ENCODE data around the gene IPO9. TPM values are rescaled to one million over a fixed set of nuclear protein-coding genes. Genes with fewer than 3 reads are reported as not detected.
A peak's percentile ranks its signal among the peaks of the same experiment; 100 is the strongest.

The IPO9 gene
- total RNA-seq, 1 experiment from 2014 or later, result 80.6 TPM

GRCh38 chr1:201883786-201884185 lies 54.8 kb downstream of the IPO9 start:
- H3K4me1 ChIP-seq (ENCODE audit: control insufficient read depth in 1 of 2, insufficient read depth in 2 of 2, low read length in 2 of 2), result peaks cover 43 to 64% of the 10 kb centered on the region in 2 experiments
- H3K79me2 ChIP-seq (ENCODE audit: insufficient read depth, low read length), result no peaks in the 10 kb centered on the region
- POLR2A ChIA-PET, result interaction anchor here (0.9 to 2.0 kb wide), 7 partner anchors 9 to 169 kb away, joined by 3 to 9 read pairs (median 3); partner anchors contain the start of gene ELF3
- ATAC-seq (peak; percentile 28), DNase-seq (ENCODE audit: low read depth, low spot score) (peak; percentile 41)
- no peaks in the 10 kb centered on the region for H3K27me3 ChIP-seq (ENCODE audit: insufficient read depth, low read length)
- H4K20me1 ChIP-seq (ENCODE audit: insufficient read depth), result no peaks in the 10 kb centered on the region
- peak overlapping the region; percentile 71 for H3K4me2 ChIP-seq (ENCODE audit: low read length)
- H3K27ac ChIP-seq (ENCODE audit: low read depth, low read length), result peak overlapping the region; percentile 64
- no peak overlapping the region for H2AFZ ChIP-seq (ENCODE audit: low read depth, low read length, poor library complexity, severe bottlenecking)
- no peak for TF ChIP-seq ZFX (IDR thresholded peaks at IDR 0.05)
- TF ChIP-seq POLR2AphosphoS5 (IDR thresholded peaks at IDR 0.05; ENCODE audit: low read depth, low read length), result peak; percentile 50; the same call in 1 of the 2 replicates
- peak; percentile 50 for TF ChIP-seq TCF7L2 (IDR thresholded peaks at IDR 0.05; ENCODE audit: borderline replicate concordance, extremely low read depth, insufficient read depth, insufficient read length)
- no peak for TF ChIP-seq JUND (IDR thresholded peaks at IDR 0.05)
- H3K9ac ChIP-seq (ENCODE audit: low read length), result peak overlapping the region; percentile 54
- RAD21 ChIA-PET (ENCODE audit: low non-redundant PET in 1 of 2, low total read pairs in 2 of 2, uncharacterized antibody in 2 of 2, unreplicated experiment in 2 of 2), result no interaction called here
- intact Hi-C loops (cut with micrococcal nuclease), result no loop called here
- CTCF ChIA-PET, result interaction anchor here (1.2 to 4.2 kb wide), 5 partner anchors 12 to 119 kb away, joined by 3 to 27 read pairs (median 5); partner anchors contain the start of gene IPO9
- H3K36me3 ChIP-seq (ENCODE audit: control insufficient read depth in 1 of 2, insufficient read depth in 2 of 2, low read length in 2 of 2), result no peaks in the 10 kb centered on the region
- no TSS peak for BruUV-seq (replicated peaks)
- no peaks in the 10 kb centered on the region for H3K9me3 ChIP-seq (ENCODE audit: control insufficient read depth in 1 of 2, insufficient read depth in 1 of 2, low read depth in 1 of 2, low read length in 2 of 2)
- H3K4me3 ChIP-seq (replicated peaks in 1 of 2; ENCODE audit: low read depth in 1 of 2, low read length in 2 of 2), result peak overlapping the region in 1 of 2 experiments; percentile 23; a peak in 3 of 4 replicates
- no peaks in the 10 kb centered on the region for H3K9me2 ChIP-seq (ENCODE audit: insufficient read depth)

GRCh38 chr1:201884425-201884824 lies 55.5 kb downstream of the IPO9 start:
- RAD21 ChIA-PET (ENCODE audit: low non-redundant PET in 1 of 2, low total read pairs in 2 of 2, uncharacterized antibody in 2 of 2, unreplicated experiment in 2 of 2), result interaction anchor here in 1 of 2 experiments (0.6 kb wide), 1 partner anchor 12 kb away, joined by 3 read pairs; no protein-coding TSS in a partner anchor
- BruUV-seq (replicated peaks), result no TSS peak
- Histone ChIP-seq H3K79me2 (ENCODE audit: insufficient read depth, low read length) (no peaks in the 10 kb centered on the region), H3K27ac (ENCODE audit: low read depth, low read length) (peak overlapping the region; percentile 64), H3K4me2 (ENCODE audit: low read length) (peak overlapping the region; percentile 71), H4K20me1 (ENCODE audit: insufficient read depth) (no peaks in the 10 kb centered on the region), H3K9me2 (ENCODE audit: insufficient read depth) (no peaks in the 10 kb centered on the region), H2AFZ (ENCODE audit: low read depth, low read length, poor library complexity, severe bottlenecking) (no peak overlapping the region), H3K9me3 (ENCODE audit: control insufficient read depth in 1 of 2, insufficient read depth in 1 of 2, low read depth in 1 of 2, low read length in 2 of 2) (no peaks in the 10 kb centered on the region), H3K4me1 (ENCODE audit: control insufficient read depth in 1 of 2, insufficient read depth in 2 of 2, low read length in 2 of 2) (peaks cover 47 to 71% of the 10 kb centered on the region in 2 experiments), H3K4me3 (replicated peaks in 1 of 2; ENCODE audit: low read depth in 1 of 2, low read length in 2 of 2) (peak overlapping the region in 1 of 2 experiments; percentile 23; a peak in 1 of 4 replicates), H3K36me3 (ENCODE audit: control insufficient read depth in 1 of 2, insufficient read depth in 2 of 2, low read length in 2 of 2) (no peaks in the 10 kb centered on the region), H3K9ac (ENCODE audit: low read length) (peak overlapping the region; percentile 54), H3K27me3 (ENCODE audit: insufficient read depth, low read length) (no peaks in the 10 kb centered on the region)
- ATAC-seq (no peak), DNase-seq (ENCODE audit: low read depth, low spot score) (no peak)
- CTCF ChIA-PET, result interaction anchor here (1.2 to 4.2 kb wide), 3 partner anchors 11 to 118 kb away, joined by 4 to 27 read pairs (median 5); no protein-coding TSS in a partner anchor
- POLR2A ChIA-PET, result interaction anchor here (1.3 kb wide), 1 partner anchor 9 kb away, joined by 3 read pairs; no protein-coding TSS in a partner anchor
- intact Hi-C loops (cut with micrococcal nuclease), result no loop called here
- TF ChIP-seq EZH2 (IDR thresholded peaks at IDR 0.05), result no peak
- no peak for TF ChIP-seq SP1 (IDR thresholded peaks at IDR 0.05; ENCODE audit: low read depth)
- TF ChIP-seq, protein P1, sequence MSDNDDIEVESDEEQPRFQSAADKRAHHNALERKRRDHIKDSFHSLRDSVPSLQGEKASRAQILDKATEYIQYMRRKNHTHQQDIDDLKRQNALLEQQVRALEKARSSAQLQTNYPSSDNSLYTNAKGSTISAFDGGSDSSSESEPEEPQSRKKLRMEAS (IDR thresholded peaks at IDR 0.05), result no peak
- TF ChIP-seq ATF3 (IDR thresholded peaks at IDR 0.05), result no peak
- TF ChIP-seq CBX3 (IDR thresholded peaks at IDR 0.05; ENCODE audit: low read depth), result no peak
- TF ChIP-seq RAD21 (IDR thresholded peaks at IDR 0.05; ENCODE audit: low read depth), result no peak
- TF ChIP-seq ZFX (IDR thresholded peaks at IDR 0.05), result no peak
- no peak for TF ChIP-seq FOSL1 (IDR thresholded peaks at IDR 0.05; ENCODE audit: low read depth)
- TF ChIP-seq, protein P2, sequence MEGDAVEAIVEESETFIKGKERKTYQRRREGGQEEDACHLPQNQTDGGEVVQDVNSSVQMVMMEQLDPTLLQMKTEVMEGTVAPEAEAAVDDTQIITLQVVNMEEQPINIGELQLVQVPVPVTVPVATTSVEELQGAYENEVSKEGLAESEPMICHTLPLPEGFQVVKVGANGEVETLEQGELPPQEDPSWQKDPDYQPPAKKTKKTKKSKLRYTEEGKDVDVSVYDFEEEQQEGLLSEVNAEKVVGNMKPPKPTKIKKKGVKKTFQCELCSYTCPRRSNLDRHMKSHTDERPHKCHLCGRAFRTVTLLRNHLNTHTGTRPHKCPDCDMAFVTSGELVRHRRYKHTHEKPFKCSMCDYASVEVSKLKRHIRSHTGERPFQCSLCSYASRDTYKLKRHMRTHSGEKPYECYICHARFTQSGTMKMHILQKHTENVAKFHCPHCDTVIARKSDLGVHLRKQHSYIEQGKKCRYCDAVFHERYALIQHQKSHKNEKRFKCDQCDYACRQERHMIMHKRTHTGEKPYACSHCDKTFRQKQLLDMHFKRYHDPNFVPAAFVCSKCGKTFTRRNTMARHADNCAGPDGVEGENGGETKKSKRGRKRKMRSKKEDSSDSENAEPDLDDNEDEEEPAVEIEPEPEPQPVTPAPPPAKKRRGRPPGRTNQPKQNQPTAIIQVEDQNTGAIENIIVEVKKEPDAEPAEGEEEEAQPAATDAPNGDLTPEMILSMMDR (IDR thresholded peaks at IDR 0.05 in 2 of 3, conservative IDR thresholded peaks at IDR 0.05 in 1 of 3; ENCODE audit: borderline replicate concordance in 1 of 3, insufficient read depth in 1 of 3, low read depth in 2 of 3, low read length in 2 of 3), result no peak
- no peak for TF ChIP-seq EGR1 (IDR thresholded peaks at IDR 0.05; ENCODE audit: low read depth)
- no peak for TF ChIP-seq EZH2phosphoT487 (IDR thresholded peaks at IDR 0.05; ENCODE audit: borderline replicate concordance)
- TF ChIP-seq CEBPB (IDR thresholded peaks at IDR 0.05; ENCODE audit: low read depth), result no peak
- no peak for TF ChIP-seq ELF1 (IDR thresholded peaks at IDR 0.05; ENCODE audit: borderline replicate concordance, low read depth)
